ENCODE data around the gene GBP1.

DNA sequence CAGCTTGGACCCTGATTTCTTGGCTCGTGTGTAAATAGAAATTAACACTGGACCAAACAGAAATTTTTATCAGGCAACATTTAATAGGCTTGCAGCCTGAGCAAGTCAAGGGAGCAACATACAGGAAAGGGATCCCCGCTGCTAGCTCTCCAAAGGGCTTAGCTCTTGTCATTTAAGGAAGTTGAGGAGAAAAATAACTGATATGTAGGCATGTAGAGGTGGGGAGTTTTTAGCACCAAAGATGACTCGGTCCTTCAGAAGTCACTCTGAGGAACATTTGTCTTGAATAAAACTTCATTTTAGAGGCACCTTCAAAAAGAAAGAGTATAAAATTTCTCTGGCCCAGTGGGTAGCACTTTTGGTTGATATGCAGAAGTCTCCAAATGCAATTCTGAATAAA is 33.8 kb upstream of the GBP1 start:
- TF ChIP-seq FOS (IDR thresholded peaks at IDR 0.05; ENCODE audit: borderline replicate concordance, insufficient read depth, low read length) (no peak), CTCF (IDR thresholded peaks at IDR 0.05; ENCODE audit: extremely low read depth in 1 of 2, insufficient read depth in 1 of 2, low read depth in 1 of 2, low read length in 2 of 2) (no peak), POLR2AphosphoS5 (IDR thresholded peaks at IDR 0.05; ENCODE audit: insufficient read depth, low read depth, low read length) (no peak), POLR2A (IDR thresholded peaks at IDR 0.05; ENCODE audit: low read depth, low read length) (no peak), MAX (IDR thresholded peaks at IDR 0.05; ENCODE audit: insufficient read depth, insufficient read length) (no peak), JUN (IDR thresholded peaks at IDR 0.05; ENCODE audit: borderline replicate concordance, insufficient read depth, insufficient read length, low read depth) (no peak), EZH2 (IDR thresholded peaks at IDR 0.05; ENCODE audit: borderline replicate concordance, low read depth, low read length, severe bottlenecking) (no peak)

Data from endothelial cell of umbilical vein (primary cell).